HG02840 (cell line): ENCODE results near the gene CRYBG3.
A peak's percentile ranks its signal among the peaks of the same experiment; 100 is the strongest.

Source experiments
- ATAC-seq: cut with Tn5 transposase; IDR thresholded peaks from one replicate; pipeline ENCODE4 v1.9.1; 2021; ENCODE audit warnings: mild to moderate bottlenecking, moderate library complexity, moderate number of reproducible peaks; ENCODE audit not compliant: unreplicated experiment, low FRiP score

Gene CRYBG3

GRCh38 chr3:97969541-97969940 lies 147.7 kb downstream of the CRYBG3 start:
- ATAC-seq = no peak

GRCh38 chr3:97970156-97970555 lies 148.3 kb downstream of the CRYBG3 start:
- no peak for ATAC-seq

GRCh38 chr3:97970956-97971620 lies 149.3 kb downstream of the CRYBG3 start:
- ATAC-seq = no peak

DNA sequence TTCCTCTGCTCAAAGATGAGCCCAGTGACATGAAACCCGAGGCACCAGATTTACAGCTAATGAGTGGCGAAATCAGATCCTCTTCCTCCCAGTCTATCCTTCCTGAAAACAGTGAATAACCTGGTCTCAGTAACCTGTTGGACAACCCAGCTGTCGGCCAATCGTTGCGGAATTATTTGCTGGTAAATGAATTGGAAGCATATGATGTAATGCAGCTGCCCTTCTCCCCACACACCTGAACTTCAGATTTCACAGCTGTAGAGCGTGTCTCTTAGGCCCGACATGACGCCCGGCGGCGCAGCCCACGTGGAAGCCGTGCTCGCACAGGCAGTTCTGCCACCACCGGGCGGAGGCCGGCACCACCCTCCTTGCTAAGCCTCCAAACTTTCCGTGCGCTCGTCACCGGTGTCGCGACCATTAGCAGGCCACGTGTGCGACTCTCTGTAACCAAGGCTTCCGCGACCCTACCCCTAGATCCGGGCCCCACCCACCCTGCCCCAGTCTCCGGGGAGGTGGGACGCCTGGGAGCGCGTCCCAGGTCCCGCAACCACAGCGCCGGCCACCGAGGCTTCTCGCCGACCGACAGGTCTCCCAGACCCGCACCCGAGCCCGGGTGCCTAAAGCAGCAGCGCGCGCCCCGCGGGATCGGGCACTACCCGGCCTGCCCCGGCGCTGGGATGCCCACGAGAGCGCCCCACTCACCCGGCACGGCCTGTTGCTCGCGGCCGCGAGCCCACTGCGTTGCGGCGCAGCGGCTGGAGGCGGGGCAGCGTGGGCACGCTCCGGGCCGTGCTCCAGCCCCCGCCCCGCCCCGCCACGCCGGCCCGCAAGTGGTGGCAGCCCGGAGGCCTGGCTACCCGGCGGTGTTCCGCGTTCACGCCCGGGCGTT lies 150.1 kb downstream of the CRYBG3 start, which contains the start of gene RIOX2:
Gene RIOX2 (minus strand): TSS at position 753 of the 889 bp plus-strand sequence. CDS start 4,838 bp downstream, outside the sequence.
- peak; percentile 88 for ATAC-seq

DNA sequence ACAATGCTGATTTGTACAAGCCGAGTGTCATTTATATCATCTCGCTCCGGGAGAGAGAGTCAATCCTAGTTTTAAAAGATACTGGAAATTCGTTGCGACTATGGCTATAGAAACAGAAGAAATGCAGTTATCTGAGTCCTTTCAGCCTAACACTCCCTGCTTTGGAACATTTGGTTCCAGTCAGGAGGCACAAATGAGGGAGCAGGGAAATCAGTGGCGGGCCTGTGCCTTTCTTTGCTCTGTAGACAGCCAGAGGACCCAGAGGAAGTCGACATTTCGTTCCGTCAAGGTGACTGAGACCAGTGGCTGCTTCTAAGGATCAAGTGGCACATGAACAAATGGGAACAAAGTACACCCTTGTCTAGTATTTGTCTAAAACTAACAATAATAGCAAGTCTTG lies 151.2 kb downstream of the CRYBG3 start:
- ATAC-seq = no peak

DNA sequence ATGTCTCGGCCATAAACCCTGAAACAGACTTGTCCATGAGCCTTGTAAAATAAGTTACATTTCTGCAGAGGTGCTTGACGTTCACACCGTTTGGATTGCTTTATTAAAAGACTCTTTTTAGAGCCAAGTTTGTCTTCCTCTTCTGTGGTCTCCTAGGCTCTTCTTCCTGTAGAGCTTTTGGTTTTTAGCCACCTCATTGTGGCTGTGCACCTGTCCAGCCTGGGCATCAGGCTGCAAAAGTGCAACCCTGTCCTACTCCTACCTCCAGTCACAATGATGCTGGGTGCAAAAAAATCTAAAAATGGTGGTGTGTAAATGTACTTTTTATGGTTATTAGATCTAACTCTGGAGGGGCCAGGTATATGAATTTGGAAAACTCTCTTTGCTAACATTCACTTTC lies 153.2 kb downstream of the CRYBG3 start:
- no peak for ATAC-seq

GRCh38 chr3:97975466-97975865 lies 153.7 kb downstream of the CRYBG3 start:
- ATAC-seq = no peak

DNA sequence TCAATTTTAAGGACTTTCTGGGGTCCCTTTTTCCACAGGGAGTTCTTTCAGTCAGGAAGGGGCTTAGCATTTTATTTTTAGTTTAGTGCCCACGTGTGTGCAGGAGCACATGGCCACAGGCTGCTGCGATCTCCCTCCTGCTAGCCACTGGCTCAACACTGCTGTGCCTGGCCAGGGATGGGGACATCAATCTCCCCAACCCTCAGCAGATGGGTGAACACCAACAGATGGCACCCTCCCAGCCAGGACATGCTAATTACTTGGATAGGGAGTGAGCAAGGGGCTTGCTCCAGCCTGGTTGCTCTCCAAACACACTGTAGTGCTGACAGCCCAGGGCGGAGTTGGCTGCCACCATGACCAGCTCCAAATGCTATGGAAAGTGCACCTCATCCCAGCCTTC lies 157.8 kb downstream of the CRYBG3 start:
- no peak for ATAC-seq

DNA sequence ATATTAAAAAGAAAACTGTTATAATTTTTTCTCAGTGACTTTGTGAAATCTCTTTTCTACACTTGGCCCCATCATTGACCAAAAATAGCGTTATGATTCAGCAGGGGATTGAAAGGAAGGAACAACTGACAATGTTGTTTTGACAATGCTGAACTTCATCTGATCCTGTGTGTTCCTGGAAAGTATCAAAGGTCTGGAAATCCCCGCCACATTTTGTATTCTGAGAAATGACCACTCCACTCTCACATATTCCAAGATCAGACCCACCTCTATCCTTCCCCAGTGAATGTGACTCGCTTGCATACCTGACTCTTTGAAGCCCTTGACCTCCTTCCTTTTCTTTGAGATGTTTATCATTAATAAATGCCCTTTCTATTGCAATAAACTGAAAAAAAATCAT lies 160.1 kb downstream of the CRYBG3 start:
- ATAC-seq = no peak

DNA sequence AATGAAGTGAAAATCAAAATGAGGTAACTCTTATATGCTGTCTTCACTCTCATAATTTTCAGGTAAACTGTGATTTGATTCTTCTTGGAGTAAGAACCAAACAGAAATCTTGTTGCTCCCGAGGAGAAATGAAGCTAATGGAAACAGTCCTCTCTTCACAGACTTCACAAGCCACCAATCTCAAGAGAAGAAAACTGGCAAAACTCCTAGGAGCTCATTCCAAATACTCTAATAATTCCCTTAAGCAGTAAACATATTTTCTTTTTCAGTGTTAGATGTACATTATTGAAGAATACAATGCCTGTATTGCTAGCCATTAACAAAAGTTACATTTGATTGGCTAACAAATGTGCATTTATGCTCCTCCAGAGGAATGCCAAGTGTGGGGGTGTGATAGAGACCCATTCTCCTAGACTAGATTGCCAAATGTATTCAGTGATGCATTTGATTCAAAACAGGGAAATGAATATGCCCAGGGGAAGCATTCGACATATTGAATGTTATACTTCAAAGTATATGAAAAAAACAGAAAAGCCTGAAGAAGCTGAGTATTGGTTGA lies 162.2 kb downstream of the CRYBG3 start:
- no peak for ATAC-seq

DNA sequence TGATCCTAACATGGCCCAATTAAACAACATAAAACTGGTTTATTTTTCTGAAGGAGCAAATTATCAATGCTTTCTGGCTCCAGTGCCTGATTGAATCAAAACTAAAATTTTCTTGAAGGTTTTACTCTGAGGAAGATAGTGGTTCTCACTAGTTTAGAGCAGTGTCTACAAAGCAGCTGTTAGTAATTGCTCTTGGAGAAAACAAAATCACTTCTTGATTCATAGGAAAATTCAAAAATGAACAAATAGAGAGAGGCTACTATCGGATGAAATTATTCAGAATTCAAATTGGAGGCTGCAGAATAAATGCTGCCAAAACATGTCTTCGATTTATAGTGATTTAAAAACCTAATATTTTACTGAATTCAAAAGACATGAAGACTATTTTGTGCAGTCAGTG lies 165.5 kb downstream of the CRYBG3 start:
- ATAC-seq = no peak

GRCh38 chr3:97988784-97989568 lies 167.2 kb downstream of the CRYBG3 start:
- no peak for ATAC-seq

DNA sequence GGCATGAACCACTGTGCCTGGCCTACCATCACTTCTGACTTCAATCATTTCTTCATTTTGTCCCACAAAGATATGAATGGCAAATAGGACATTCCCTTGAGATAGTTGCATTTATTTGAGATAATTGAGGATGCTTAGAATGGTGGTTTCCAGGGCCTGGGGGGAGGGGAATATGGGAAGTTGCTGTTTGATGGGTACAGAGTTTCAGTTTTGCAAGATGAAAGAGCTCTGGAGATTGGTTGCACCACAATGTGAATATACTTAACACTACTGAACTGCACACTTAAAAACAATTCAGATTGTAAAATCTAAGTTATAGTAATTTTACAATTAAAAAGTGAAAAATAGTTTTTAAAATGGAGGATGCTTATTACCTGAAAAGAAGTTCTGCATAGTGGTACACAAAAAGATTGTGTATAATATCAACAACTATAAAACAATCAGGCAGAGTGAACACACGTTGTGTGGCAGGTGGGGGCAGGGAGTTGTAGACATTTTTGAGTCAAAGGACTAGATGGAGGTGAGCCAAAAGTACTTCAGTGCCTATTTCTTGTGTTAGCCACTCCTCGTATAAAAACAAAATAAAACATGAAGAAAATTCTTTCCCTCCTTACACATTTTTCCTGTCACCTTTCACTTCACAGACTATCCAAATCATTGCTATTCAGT lies 168.9 kb downstream of the CRYBG3 start:
- no peak for ATAC-seq

DNA sequence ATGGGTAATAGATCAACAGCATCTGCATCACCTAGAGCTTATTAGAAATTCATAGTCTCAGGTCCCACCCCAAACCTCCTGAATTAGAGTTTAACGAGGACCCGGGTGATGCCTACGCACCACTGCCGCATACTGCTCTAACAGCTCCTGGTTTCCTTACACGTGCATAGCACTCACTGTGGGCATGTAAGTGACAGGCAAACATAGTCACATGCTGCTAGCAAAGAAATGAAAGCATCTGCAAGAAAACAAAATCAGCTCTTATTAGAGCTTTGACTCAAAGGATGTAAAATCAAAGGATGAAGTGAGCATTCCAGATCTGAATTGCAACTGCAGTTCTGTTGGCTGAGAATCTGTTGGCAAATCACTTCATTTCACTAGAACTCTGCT lies 169.5 kb downstream of the CRYBG3 start:
- ATAC-seq = no peak

GRCh38 chr3:97992547-97993173 lies 170.8 kb downstream of the CRYBG3 start:
- ATAC-seq = no peak

- no peak for ATAC-seq
Observed at GRCh38 chr3:97993526-97993925, 171.7 kb downstream of the CRYBG3 start.

DNA sequence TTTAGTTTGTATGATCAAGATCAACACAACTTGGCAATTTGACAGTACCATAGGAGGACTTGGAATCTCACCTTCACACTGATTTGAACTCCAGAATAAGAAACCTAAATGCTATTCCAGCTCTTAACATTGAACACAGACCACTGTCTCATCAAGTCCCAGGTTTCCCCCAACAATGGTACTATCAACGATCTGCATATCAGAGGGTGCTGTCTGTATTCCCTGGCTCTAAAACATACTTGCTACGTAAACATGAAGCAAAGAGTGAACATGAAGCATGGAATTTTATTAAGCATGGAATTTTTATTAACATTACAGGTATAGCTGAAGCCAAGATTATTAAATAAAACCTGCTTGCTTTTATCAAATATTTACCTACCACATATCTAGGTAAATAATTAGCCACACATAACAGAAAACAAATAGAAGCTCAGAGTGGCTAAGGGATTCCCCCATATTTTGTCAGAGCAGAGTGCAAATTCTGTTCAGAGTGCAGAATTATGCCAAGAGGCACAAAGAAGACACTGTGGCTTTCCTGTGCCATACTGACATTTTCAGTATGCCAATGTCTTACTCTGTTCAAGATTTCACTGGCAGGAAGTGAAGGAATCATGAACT lies 172.6 kb downstream of the CRYBG3 start:
- ATAC-seq = no peak
